ENCODE results near the gene NWD2. TPM values are rescaled to one million over a fixed set of nuclear protein-coding genes. Genes with fewer than 3 reads are reported as not detected.

NWD2 gene
- total and polyA plus RNA-seq, 7 donors: 0.01 to 0.03 TPM; not detected in 5

DNA sequence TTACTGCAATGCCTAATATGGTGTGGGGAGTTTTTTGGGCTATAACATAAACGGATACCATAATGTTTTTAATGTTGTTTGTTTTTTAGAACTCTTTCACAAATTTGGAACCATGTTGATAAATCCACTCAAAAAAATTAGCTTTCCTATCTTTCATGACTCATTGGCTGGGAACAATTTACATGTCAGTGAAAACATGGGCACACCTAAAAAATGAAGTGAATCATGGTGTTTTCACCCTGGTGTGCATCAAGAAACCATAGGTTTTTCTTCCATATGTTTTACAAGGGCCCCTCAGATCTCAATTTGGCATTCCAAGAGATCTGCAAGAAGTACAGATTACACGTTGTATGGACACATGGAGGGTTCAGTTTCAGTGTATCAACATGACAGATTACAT is 207.1 kb downstream of the NWD2 start:
- WGBS, 3 donors: 64 to 65% (median 65%) methylated on average over 2 of the region's 2 CpGs
- H3K27ac ChIP-seq: no peak overlapping the region
- peaks cover 4 to 55% (median 8%) of the 10 kb centered on the region in 3 donors for H3K27me3 ChIP-seq (ENCODE audit: insufficient read depth in 3 of 3, low read length in 2 of 3)
- DNase-seq (no peak), ATAC-seq (no peak)
- H3K9me3 ChIP-seq: no peaks in the 10 kb centered on the region
- no peaks in the 10 kb centered on the region for H3K36me3 ChIP-seq (ENCODE audit: insufficient read depth in 1 of 2, low read depth in 1 of 2)
- intact Hi-C loops (cut with DNase I): loop anchor here in 1 of 2 donors (10.0 kb wide), 1 partner anchor 343 kb away; no protein-coding TSS in a partner anchor
- no peak overlapping the region for H3K4me3 ChIP-seq
- no peak for TF ChIP-seq CTCF (IDR thresholded peaks at IDR 0.05)
- peaks cover 5% of the 10 kb centered on the region for H3K4me1 ChIP-seq

- peaks cover 4 to 55% (median 8%) of the 10 kb centered on the region in 3 donors for H3K27me3 ChIP-seq (ENCODE audit: insufficient read depth in 3 of 3, low read length in 2 of 3)
- H3K4me3 ChIP-seq: peak overlapping the region; percentile 67
- 5 to 8% (median 6%) methylated on average over 3 of the region's 3 CpGs for WGBS, 3 donors
- no peak for DNase-seq
- intact Hi-C loops (cut with DNase I): loop anchor here in 1 of 2 donors (1.0 to 10.0 kb wide), 2 partner anchors 113 to 342 kb away; no protein-coding TSS in a partner anchor
- ATAC-seq: peak; percentile 56 to 89 (median 74)
- peak; percentile 37 for TF ChIP-seq CTCF (IDR thresholded peaks at IDR 0.05)
- H3K36me3 ChIP-seq (ENCODE audit: insufficient read depth in 1 of 2, low read depth in 1 of 2): no peaks in the 10 kb centered on the region
- peaks cover 5% of the 10 kb centered on the region for H3K4me1 ChIP-seq
- no peak overlapping the region for H3K27ac ChIP-seq
- H3K9me3 ChIP-seq: no peaks in the 10 kb centered on the region
Measured at GRCh38 chr4:37452952-37453280, 208.4 kb downstream of the NWD2 start.

DNA sequence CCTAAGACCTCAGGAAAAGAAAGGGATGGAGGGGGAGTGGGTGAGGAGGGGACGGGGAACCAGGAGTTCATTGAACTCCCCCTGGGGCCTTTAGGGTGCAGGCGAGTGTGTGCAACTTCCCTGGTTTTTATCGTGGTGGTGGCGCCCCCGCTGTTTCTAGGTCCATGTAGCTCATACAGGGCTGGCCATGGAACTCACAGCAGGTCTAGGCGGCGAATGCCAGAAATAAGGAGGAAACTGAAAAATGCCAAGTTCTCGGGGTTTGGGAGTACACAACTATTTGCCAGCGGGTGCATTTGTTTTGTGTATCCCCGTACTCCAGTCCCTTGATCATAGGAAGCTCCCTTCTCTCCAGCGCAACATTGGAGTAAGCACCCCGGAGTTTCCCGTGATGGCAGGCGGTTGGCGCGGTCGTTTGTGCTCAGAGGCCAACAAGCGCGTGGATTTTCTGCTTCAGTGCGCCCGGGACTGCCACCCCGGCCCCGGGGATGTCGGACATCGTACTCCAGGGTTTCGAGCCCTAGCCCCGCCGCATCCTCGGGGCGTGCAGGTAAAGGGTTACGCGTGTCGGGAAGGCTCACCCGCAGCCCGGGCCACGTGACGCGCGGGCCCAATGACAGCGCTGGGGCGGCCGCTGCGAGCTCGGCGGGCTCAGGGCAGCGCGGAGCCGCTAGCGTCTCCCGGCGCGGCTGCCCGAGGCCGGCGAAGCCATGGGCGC is 208.9 kb downstream of the NWD2 start:
- no peak for TF ChIP-seq CTCF (IDR thresholded peaks at IDR 0.05)
- no peaks in the 10 kb centered on the region for H3K9me3 ChIP-seq
- peaks cover 4 to 55% (median 8%) of the 10 kb centered on the region in 3 donors for H3K27me3 ChIP-seq (ENCODE audit: insufficient read depth in 3 of 3, low read length in 2 of 3)
- ATAC-seq (peak; percentile 84 to 99 (median 94)), DNase-seq (peak; percentile 45 to 60)
- H3K4me1 ChIP-seq: peaks cover 5% of the 10 kb centered on the region
- intact Hi-C loops (cut with DNase I): loop anchor here in 1 of 2 donors (1.0 to 10.0 kb wide), 2 partner anchors 113 to 341 kb away; no protein-coding TSS in a partner anchor
- 0 to 1% (median 1%) methylated on average over 46 to 56 of the region's 56 CpGs for WGBS, 3 donors
- H3K27ac ChIP-seq: no peak overlapping the region
- no peaks in the 10 kb centered on the region for H3K36me3 ChIP-seq (ENCODE audit: insufficient read depth in 1 of 2, low read depth in 1 of 2)
- peak overlapping the region; percentile 67 for H3K4me3 ChIP-seq

- peak overlapping the region; percentile 67 for H3K4me3 ChIP-seq
- intact Hi-C loops (cut with DNase I): loop anchor here in 1 of 2 donors (1.0 to 10.0 kb wide), 2 partner anchors 112 to 341 kb away; no protein-coding TSS in a partner anchor
Measured at GRCh38 chr4:37453999-37454800, 209.7 kb downstream of the NWD2 start.

More at GRCh38 chr4:37453999-37454800, 209.7 kb downstream of the NWD2 start:
- no peak for TF ChIP-seq CTCF (IDR thresholded peaks at IDR 0.05)
- peaks cover 4 to 55% (median 8%) of the 10 kb centered on the region in 3 donors for H3K27me3 ChIP-seq (ENCODE audit: insufficient read depth in 3 of 3, low read length in 2 of 3)
- H3K4me1 ChIP-seq: peaks cover 5% of the 10 kb centered on the region
- ATAC-seq: no peak
- 4 to 6% (median 6%) methylated on average over 32 of the region's 32 CpGs for WGBS, 3 donors
- no peak overlapping the region for H3K27ac ChIP-seq
- no peaks in the 10 kb centered on the region for H3K36me3 ChIP-seq (ENCODE audit: insufficient read depth in 1 of 2, low read depth in 1 of 2)
- H3K9me3 ChIP-seq: no peaks in the 10 kb centered on the region
- no peak for DNase-seq

Measured in psoas muscle (tissue), 8 donors.